ENCODE data around the gene NAA80.

Gene NAA80

DNA sequence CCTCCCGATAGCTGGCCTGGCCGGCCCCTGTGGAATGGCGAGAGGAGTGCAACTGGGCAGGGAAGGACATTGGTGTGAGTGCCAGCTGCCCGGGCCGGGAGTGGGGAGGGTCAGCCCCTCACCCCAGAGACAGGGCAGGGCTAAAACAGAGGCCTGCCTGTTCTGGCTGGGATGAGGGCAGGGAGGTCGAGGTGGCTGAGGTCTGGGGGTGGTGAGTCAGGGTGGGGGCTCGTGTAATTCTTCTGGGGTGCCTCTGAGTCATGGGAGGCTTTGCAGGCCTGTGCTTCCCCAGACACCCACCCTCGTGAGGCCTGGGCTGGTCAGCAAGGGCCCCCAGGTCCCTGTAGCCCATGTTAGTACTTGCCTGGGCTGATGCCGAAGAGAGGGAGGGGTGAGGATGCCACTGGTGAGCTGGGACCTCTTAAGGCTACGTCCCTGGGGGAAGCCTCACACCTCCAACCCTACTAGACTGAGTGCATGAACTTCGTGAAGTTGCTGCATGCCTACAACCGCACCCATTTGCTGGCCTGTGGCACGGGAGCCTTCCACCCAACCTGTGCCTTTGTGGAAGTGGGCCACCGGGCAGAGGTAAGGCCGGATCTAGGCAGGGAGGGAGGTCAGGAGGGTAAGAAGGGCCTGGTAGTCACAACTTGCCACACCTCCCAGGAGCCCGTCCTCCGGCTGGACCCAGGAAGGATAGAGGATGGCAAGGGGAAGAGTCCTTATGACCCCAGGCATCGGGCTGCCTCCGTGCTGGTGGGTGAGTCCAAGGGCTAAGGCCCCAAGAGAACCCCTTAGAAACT is 28.6 kb downstream of the NAA80 start:
- peaks cover 0 to 9% (median 0%) of the 10 kb centered on the region in 5 donors for H3K27me3 ChIP-seq (ENCODE audit: control insufficient read depth in 5 of 5, insufficient read depth in 4 of 5, low read length in 5 of 5)
- peak overlapping the region; percentile 83 for H3K27ac ChIP-seq (ENCODE audit: low read depth, low read length)
- peak overlapping the region in 1 of 5 donors; percentile 27 for H3K9ac ChIP-seq (ENCODE audit: low read length in 5 of 5)
- peak overlapping the region in 1 of 5 donors; percentile 8 for H3K4me3 ChIP-seq (ENCODE audit: low read depth in 1 of 5, low read length in 5 of 5)
- no peaks in the 10 kb centered on the region for H3K36me3 ChIP-seq (ENCODE audit: control insufficient read depth in 5 of 5, insufficient read depth in 5 of 5, low read length in 5 of 5)
- peaks cover 20 to 86% (median 77%) of the 10 kb centered on the region in 5 donors for H3K4me1 ChIP-seq (ENCODE audit: control insufficient read depth in 5 of 5, insufficient read depth in 5 of 5, low read length in 5 of 5)
- no peaks in the 10 kb centered on the region for H3K9me3 ChIP-seq (ENCODE audit: control insufficient read depth in 5 of 5, low read length in 5 of 5)

DNA sequence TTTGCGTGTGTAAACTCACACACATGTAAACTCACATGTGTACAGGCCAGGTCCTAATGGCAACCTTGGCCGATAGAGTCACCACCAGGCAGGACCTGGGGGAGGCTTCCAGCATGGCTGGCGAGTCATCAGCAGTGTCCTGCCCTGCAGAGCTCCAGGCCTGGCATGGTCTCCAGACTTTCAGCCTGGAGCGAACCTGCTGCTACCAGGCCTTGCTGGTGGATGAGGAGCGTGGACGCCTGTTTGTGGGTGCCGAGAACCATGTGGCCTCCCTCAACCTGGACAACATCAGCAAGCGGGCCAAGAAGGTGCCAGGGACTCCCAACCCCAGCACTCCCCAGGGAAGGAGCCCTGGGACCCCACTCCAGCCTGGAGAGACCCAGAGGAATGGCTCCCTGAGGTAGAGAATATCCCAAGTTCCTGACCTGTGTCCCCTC is 29.2 kb downstream of the NAA80 start:
- peaks cover 20 to 88% (median 77%) of the 10 kb centered on the region in 5 donors for H3K4me1 ChIP-seq (ENCODE audit: control insufficient read depth in 5 of 5, insufficient read depth in 5 of 5, low read length in 5 of 5)
- no peaks in the 10 kb centered on the region for H3K9me3 ChIP-seq (ENCODE audit: control insufficient read depth in 5 of 5, low read length in 5 of 5)
- peak overlapping the region; percentile 83 for H3K27ac ChIP-seq (ENCODE audit: low read depth, low read length)
- no peaks in the 10 kb centered on the region for H3K36me3 ChIP-seq (ENCODE audit: control insufficient read depth in 5 of 5, insufficient read depth in 5 of 5, low read length in 5 of 5)
- peak overlapping the region in 3 of 5 donors; percentile 8 to 74 (median 39) for H3K4me3 ChIP-seq (ENCODE audit: low read depth in 1 of 5, low read length in 5 of 5)
- H3K9ac ChIP-seq (ENCODE audit: low read length in 5 of 5), result no peak overlapping the region
- H3K27me3 ChIP-seq (ENCODE audit: control insufficient read depth in 5 of 5, insufficient read depth in 4 of 5, low read length in 5 of 5), result peaks cover 0 to 5% (median 0%) of the 10 kb centered on the region in 5 donors

DNA sequence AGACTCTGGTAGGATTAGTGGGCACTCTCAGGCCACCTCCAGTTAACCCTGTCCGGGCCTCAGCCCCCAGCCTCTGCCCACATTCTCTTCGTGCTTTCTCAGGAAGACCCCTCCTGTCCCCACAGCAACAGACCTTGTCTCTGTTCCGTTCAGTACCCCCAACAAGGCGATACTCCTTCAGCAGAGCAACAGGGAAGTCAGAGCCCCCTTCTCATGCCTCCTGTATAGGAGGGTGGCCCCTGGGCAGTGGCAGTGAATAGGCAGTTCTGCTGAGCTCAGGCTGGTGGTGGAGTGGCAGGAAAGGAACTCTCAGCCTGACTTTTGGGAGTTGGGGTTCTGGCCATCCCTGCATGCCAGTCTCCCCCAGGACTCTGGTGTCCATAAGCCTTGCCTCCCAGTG is 29.7 kb downstream of the NAA80 start:
- H3K27ac ChIP-seq (ENCODE audit: low read depth, low read length), result peak overlapping the region; percentile 83

DNA sequence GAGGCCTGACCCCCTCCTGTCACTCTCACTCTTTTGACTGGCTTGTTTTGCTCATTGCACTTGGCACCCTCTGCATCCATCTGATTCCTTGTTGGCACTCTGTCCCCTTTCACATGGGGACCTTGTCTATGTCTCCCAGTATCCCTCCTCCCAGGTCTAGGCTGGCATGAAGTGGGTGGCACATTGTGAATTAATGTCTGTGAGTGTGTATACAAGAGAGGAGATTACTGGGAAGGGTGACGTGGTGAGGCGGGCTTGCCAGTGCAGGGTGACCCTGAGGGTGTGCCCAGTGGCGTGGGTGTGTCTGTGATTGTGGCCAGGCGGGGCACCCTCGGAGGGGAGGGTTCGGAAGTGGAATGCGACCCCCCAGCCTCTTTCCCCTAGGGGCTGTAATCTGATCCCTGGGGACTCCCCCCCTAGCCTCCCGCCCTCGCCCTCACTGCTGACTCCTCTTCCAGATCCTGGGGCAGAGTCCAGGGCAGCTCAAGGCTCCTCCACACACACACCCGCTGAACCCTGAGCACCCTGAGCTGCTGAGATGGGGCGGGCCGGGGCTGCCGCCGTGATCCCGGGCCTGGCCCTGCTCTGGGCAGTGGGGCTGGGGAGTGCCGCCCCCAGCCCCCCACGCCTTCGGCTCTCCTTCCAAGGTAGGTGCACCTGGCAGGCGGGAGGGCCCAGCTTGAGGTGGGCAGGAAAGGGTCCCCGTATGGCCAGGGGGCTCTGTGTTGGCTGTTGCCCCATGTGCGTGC is 30.3 kb downstream of the NAA80 start, which contains the start of gene SEMA3B:
TSS of gene SEMA3B (plus strand) at position 445 of the 749 bp plus-strand sequence. CDS start at position 539, 94 bp downstream.
- Histone ChIP-seq H3K9me3 (ENCODE audit: control insufficient read depth in 5 of 5, low read length in 5 of 5) (no peaks in the 10 kb centered on the region), H3K4me1 (ENCODE audit: control insufficient read depth in 5 of 5, insufficient read depth in 5 of 5, low read length in 5 of 5) (peaks cover 20 to 94% (median 87%) of the 10 kb centered on the region in 5 donors), H3K9ac (ENCODE audit: low read length in 5 of 5) (peak within 1 kb of the TSS in 3 of 5 donors; percentile 49 to 82 (median 74)), H3K4me3 (ENCODE audit: low read depth in 1 of 5, low read length in 5 of 5) (peak within 1 kb of the TSS; percentile 48 to 74 (median 62)), H3K27ac (ENCODE audit: low read depth, low read length) (peak within 1 kb of the TSS; percentile 83), H3K27me3 (ENCODE audit: control insufficient read depth in 5 of 5, insufficient read depth in 4 of 5, low read length in 5 of 5) (peaks cover 0 to 3% (median 0%) of the 10 kb centered on the region in 5 donors), H3K36me3 (ENCODE audit: control insufficient read depth in 5 of 5, insufficient read depth in 5 of 5, low read length in 5 of 5) (no peaks in the 10 kb centered on the region)

More for the DNA sequence above, 29.7 kb downstream of the NAA80 start:
- Histone ChIP-seq H3K9me3 (ENCODE audit: control insufficient read depth in 5 of 5, low read length in 5 of 5) (no peaks in the 10 kb centered on the region), H3K27me3 (ENCODE audit: control insufficient read depth in 5 of 5, insufficient read depth in 4 of 5, low read length in 5 of 5) (peaks cover 0 to 3% (median 0%) of the 10 kb centered on the region in 5 donors), H3K4me1 (ENCODE audit: control insufficient read depth in 5 of 5, insufficient read depth in 5 of 5, low read length in 5 of 5) (peaks cover 20 to 92% (median 81%) of the 10 kb centered on the region in 5 donors), H3K4me3 (ENCODE audit: low read depth in 1 of 5, low read length in 5 of 5) (peak overlapping the region in 4 of 5 donors; percentile 8 to 74 (median 24)), H3K36me3 (ENCODE audit: control insufficient read depth in 5 of 5, insufficient read depth in 5 of 5, low read length in 5 of 5) (no peaks in the 10 kb centered on the region), H3K9ac (ENCODE audit: low read length in 5 of 5) (peak overlapping the region in 3 of 5 donors; percentile 12 to 64 (median 42))

DNA sequence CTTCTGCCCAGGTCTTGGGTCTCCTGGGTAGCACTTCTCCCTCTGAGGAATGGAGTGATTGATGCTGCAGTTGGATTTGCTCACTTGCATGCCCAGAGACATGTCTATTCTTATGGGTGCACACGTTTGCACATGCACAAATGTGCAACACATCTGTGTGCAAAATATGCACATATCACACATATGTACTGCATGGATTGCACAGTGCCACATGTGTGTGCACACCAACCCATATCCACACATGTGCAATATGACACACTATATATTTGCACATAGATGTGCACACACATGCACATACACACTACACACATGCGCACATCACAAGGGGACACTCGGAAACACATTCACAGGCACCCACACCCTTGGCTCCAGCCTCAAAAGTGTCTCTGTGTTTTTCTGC is 30.9 kb downstream of the NAA80 start:
- Histone ChIP-seq H3K4me1 (ENCODE audit: control insufficient read depth in 5 of 5, insufficient read depth in 5 of 5, low read length in 5 of 5) (peaks cover 20 to 94% (median 90%) of the 10 kb centered on the region in 5 donors), H3K9me3 (ENCODE audit: control insufficient read depth in 5 of 5, low read length in 5 of 5) (no peaks in the 10 kb centered on the region), H3K27ac (ENCODE audit: low read depth, low read length) (peak overlapping the region; percentile 83), H3K36me3 (ENCODE audit: control insufficient read depth in 5 of 5, insufficient read depth in 5 of 5, low read length in 5 of 5) (no peaks in the 10 kb centered on the region), H3K27me3 (ENCODE audit: control insufficient read depth in 5 of 5, insufficient read depth in 4 of 5, low read length in 5 of 5) (peaks cover 0 to 3% (median 0%) of the 10 kb centered on the region in 5 donors), H3K9ac (ENCODE audit: low read length in 5 of 5) (peak overlapping the region in 1 of 5 donors; percentile 74), H3K4me3 (ENCODE audit: low read depth in 1 of 5, low read length in 5 of 5) (peak overlapping the region; percentile 7 to 69 (median 48))

- Histone ChIP-seq H3K9ac (ENCODE audit: low read length in 5 of 5) (peak overlapping the region in 4 of 5 donors; percentile 49 to 82 (median 72)), H3K4me1 (ENCODE audit: control insufficient read depth in 5 of 5, insufficient read depth in 5 of 5, low read length in 5 of 5) (peaks cover 20 to 97% (median 94%) of the 10 kb centered on the region in 5 donors), H3K27ac (ENCODE audit: low read depth, low read length) (peak overlapping the region; percentile 83), H3K27me3 (ENCODE audit: control insufficient read depth in 5 of 5, insufficient read depth in 4 of 5, low read length in 5 of 5) (peaks cover 0 to 3% (median 0%) of the 10 kb centered on the region in 5 donors), H3K9me3 (ENCODE audit: control insufficient read depth in 5 of 5, low read length in 5 of 5) (no peaks in the 10 kb centered on the region), H3K36me3 (ENCODE audit: control insufficient read depth in 5 of 5, insufficient read depth in 5 of 5, low read length in 5 of 5) (no peaks in the 10 kb centered on the region), H3K4me3 (ENCODE audit: low read depth in 1 of 5, low read length in 5 of 5) (peak overlapping the region; percentile 48 to 69 (median 52))
Observed at GRCh38 chr3:50267280-50267913, 31.8 kb downstream of the NAA80 start.

- Histone ChIP-seq H3K9ac (ENCODE audit: low read length in 5 of 5) (peak overlapping the region in 4 of 5 donors; percentile 34 to 82 (median 72)), H3K9me3 (ENCODE audit: control insufficient read depth in 5 of 5, low read length in 5 of 5) (no peaks in the 10 kb centered on the region), H3K27ac (ENCODE audit: low read depth, low read length) (peak overlapping the region; percentile 83), H3K4me3 (ENCODE audit: low read depth in 1 of 5, low read length in 5 of 5) (peak overlapping the region; percentile 47 to 69 (median 52)), H3K36me3 (ENCODE audit: control insufficient read depth in 5 of 5, insufficient read depth in 5 of 5, low read length in 5 of 5) (no peaks in the 10 kb centered on the region), H3K27me3 (ENCODE audit: control insufficient read depth in 5 of 5, insufficient read depth in 4 of 5, low read length in 5 of 5) (peaks cover 0 to 3% (median 0%) of the 10 kb centered on the region in 5 donors), H3K4me1 (ENCODE audit: control insufficient read depth in 5 of 5, insufficient read depth in 5 of 5, low read length in 5 of 5) (peaks cover 20 to 96% (median 92%) of the 10 kb centered on the region in 5 donors)
Observed at GRCh38 chr3:50266836-50267235, 32.4 kb downstream of the NAA80 start.

GRCh38 chr3:50266017-50266416 is 33.2 kb downstream of the NAA80 start:
- Histone ChIP-seq H3K36me3 (ENCODE audit: control insufficient read depth in 5 of 5, insufficient read depth in 5 of 5, low read length in 5 of 5) (no peaks in the 10 kb centered on the region), H3K27ac (ENCODE audit: low read depth, low read length) (peak overlapping the region; percentile 83), H3K9ac (ENCODE audit: low read length in 5 of 5) (peak overlapping the region in 4 of 5 donors; percentile 31 to 82 (median 54)), H3K27me3 (ENCODE audit: control insufficient read depth in 5 of 5, insufficient read depth in 4 of 5, low read length in 5 of 5) (peaks cover 0 to 3% (median 0%) of the 10 kb centered on the region in 5 donors), H3K9me3 (ENCODE audit: control insufficient read depth in 5 of 5, low read length in 5 of 5) (no peaks in the 10 kb centered on the region), H3K4me3 (ENCODE audit: low read depth in 1 of 5, low read length in 5 of 5) (peak overlapping the region in 2 of 5 donors; percentile 1 to 42), H3K4me1 (ENCODE audit: control insufficient read depth in 5 of 5, insufficient read depth in 5 of 5, low read length in 5 of 5) (peaks cover 15 to 96% (median 91%) of the 10 kb centered on the region in 5 donors)

DNA sequence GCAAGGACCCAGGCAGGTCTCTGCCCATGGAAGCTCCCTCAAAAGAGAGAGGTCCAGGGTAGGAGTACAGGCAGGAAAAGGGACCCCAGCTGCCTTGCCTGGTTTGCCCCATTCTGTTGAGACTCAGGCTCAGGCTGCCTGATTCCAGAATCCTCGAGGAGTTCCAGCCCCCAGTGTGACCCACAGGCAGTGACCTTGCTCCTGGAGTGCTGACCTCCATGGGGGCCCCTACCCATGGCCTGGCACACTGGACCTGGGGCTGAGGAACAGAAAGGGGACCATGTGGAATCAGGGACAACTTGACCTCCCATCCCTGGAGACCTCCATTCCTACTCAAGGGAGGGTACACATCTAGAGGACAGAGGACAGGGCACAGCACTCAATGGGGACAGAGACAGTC is 33.6 kb downstream of the NAA80 start:
- H3K27ac ChIP-seq (ENCODE audit: low read depth, low read length), result peak overlapping the region; percentile 83
- H3K4me1 ChIP-seq (ENCODE audit: control insufficient read depth in 5 of 5, insufficient read depth in 5 of 5, low read length in 5 of 5), result peaks cover 15 to 96% (median 91%) of the 10 kb centered on the region in 5 donors
- no peaks in the 10 kb centered on the region for H3K9me3 ChIP-seq (ENCODE audit: control insufficient read depth in 5 of 5, low read length in 5 of 5)
- peak overlapping the region in 3 of 5 donors; percentile 31 to 82 (median 35) for H3K9ac ChIP-seq (ENCODE audit: low read length in 5 of 5)
- H3K27me3 ChIP-seq (ENCODE audit: control insufficient read depth in 5 of 5, insufficient read depth in 4 of 5, low read length in 5 of 5), result peaks cover 0 to 3% (median 0%) of the 10 kb centered on the region in 5 donors
- H3K4me3 ChIP-seq (ENCODE audit: low read depth in 1 of 5, low read length in 5 of 5), result no peak overlapping the region
- H3K36me3 ChIP-seq (ENCODE audit: control insufficient read depth in 5 of 5, insufficient read depth in 5 of 5, low read length in 5 of 5), result no peaks in the 10 kb centered on the region

Measured in subcutaneous abdominal adipose tissue (tissue), 5 donors.